DOHH2 (cell line): ENCODE results near the gene NDUFA9.

Experiments used
- H3F3A ChIP-seq: fragments of 200-600 bp; sonication (generic), shearing (Covaris generic); 2 replicates; pipeline ENCODE4 v1.6.0; 2016; ENCODE audit warnings: antibody characterized with exemption, mild to moderate bottlenecking; ENCODE audit not compliant: control insufficient read depth, insufficient read depth
- H3K27ac ChIP-seq: fragments of 200-600 bp; sonication (generic); 2 replicates; pipeline ENCODE4 v1.5.1; 2014; ENCODE audit warnings: low read depth, mild to moderate bottlenecking, low read length, moderate library complexity
- H3K27me3 ChIP-seq: fragments of 200-600 bp; sonication (generic); 2 replicates; pipeline ENCODE4 v1.6.1; 2014; ENCODE audit warnings: mild to moderate bottlenecking, low read length, mixed read lengths; ENCODE audit not compliant: control insufficient read depth
- H3K36me3 ChIP-seq: fragments of 200-600 bp; sonication (generic); 2 replicates; pipeline ENCODE4 v1.6.1; 2014; ENCODE audit warnings: mild to moderate bottlenecking, low read length, moderate library complexity, mixed read lengths; ENCODE audit not compliant: control insufficient read depth
- H3K4me1 ChIP-seq: fragments of 200-600 bp; sonication (generic); 2 replicates; pipeline ENCODE4 v1.6.1; 2014; ENCODE audit warnings: mild to moderate bottlenecking, low read length, mixed read lengths; ENCODE audit not compliant: control insufficient read depth
- H3K4me2 ChIP-seq: fragments of 200-600 bp; sonication (generic); 2 replicates; pipeline ENCODE4 v1.6.0; 2014; ENCODE audit warnings: mild to moderate bottlenecking, low read length, moderate library complexity
- H3K4me3 ChIP-seq: fragments of 200-600 bp; sonication (generic); 2 replicates; pipeline ENCODE4 v1.5.1; 2014; ENCODE audit warnings: mild to moderate bottlenecking, low read length, mixed read lengths
- H3K79me2 ChIP-seq: fragments of 200-600 bp; sonication (generic); 2 replicates; pipeline ENCODE4 v1.6.1; 2014; ENCODE audit warnings: mild to moderate bottlenecking, low read length, mixed read lengths; ENCODE audit not compliant: control insufficient read depth
- H3K9me2 ChIP-seq: fragments of 200-600 bp; sonication (generic); replicated peaks from 2 replicates; pipeline ENCODE4 v1.6.1; 2014; ENCODE audit warnings: mild to moderate bottlenecking, low read length, mixed read lengths; ENCODE audit not compliant: control insufficient read depth
- H3K9me3 ChIP-seq: fragments of 200-600 bp; sonication (generic); 2 replicates; pipeline ENCODE4 v1.6.1; 2014; ENCODE audit warnings: antibody characterized with exemption, low read length, mixed read lengths; ENCODE audit not compliant: control insufficient read depth, insufficient read depth
- H4K20me1 ChIP-seq: fragments of 200-600 bp; sonication (generic); 2 replicates; pipeline ENCODE4 v1.6.0; 2014; ENCODE audit warnings: low read depth, mild to moderate bottlenecking, antibody characterized with exemption, low read length, moderate library complexity; ENCODE audit not compliant: control insufficient read depth, insufficient read depth
- CTCF ChIP-seq: fragments of 200-600 bp; sonication (generic); IDR thresholded peaks from one replicate; pipeline ENCODE4 v1.5.1; 2014; ENCODE audit warnings: antibody characterized with exemption, mild to moderate bottlenecking, low read depth, low read length; ENCODE audit not compliant: poor library complexity, severe bottlenecking
- EZH2phosphoT487 ChIP-seq: fragments of 200-600 bp; sonication (generic); IDR thresholded peaks from 2 replicates; pipeline ENCODE4 v1.6.1; 2017; ENCODE audit warnings: borderline replicate concordance, mild to moderate bottlenecking, antibody characterized with exemption, low read length, moderate library complexity, mixed read lengths

Gene NDUFA9

GRCh38 chr12:4679711-4680110 is 30.8 kb downstream of the NDUFA9 start:
- Histone ChIP-seq H3K4me1 (no peaks in the 10 kb centered on the region), H3F3A (0 out of 2 replicates have a peak, but pooled peaks cover 5% of the 10 kb centered on the region), H3K27me3 (no peaks in the 10 kb centered on the region), H3K4me2 (no peak overlapping the region), H3K79me2 (no peaks in the 10 kb centered on the region), H3K36me3 (peaks cover 31% of the 10 kb centered on the region), H3K9me3 (no peaks in the 10 kb centered on the region), H4K20me1 (no peaks in the 10 kb centered on the region), H3K27ac (no peak overlapping the region), H3K9me2 (no peaks in the 10 kb centered on the region), H3K4me3 (no peak overlapping the region)
- TF ChIP-seq EZH2phosphoT487 = no peak
- no peak for TF ChIP-seq CTCF

- Histone ChIP-seq H3K27ac (no peak overlapping the region), H3K36me3 (peaks cover 43% of the 10 kb centered on the region), H3K9me3 (no peaks in the 10 kb centered on the region), H3K9me2 (no peaks in the 10 kb centered on the region), H3K4me1 (no peaks in the 10 kb centered on the region), H4K20me1 (no peaks in the 10 kb centered on the region), H3K4me3 (no peak overlapping the region), H3K27me3 (no peaks in the 10 kb centered on the region), H3K79me2 (no peaks in the 10 kb centered on the region), H3F3A (0 out of 2 replicates have a peak, but pooled peaks cover 5% of the 10 kb centered on the region), H3K4me2 (no peak overlapping the region)
- TF ChIP-seq EZH2phosphoT487 (no peak), CTCF (no peak)
Observed at GRCh38 chr12:4681732-4682131, 32.8 kb downstream of the NDUFA9 start.

- Histone ChIP-seq H4K20me1 (no peaks in the 10 kb centered on the region), H3K36me3 (peaks cover 45% of the 10 kb centered on the region), H3F3A (0 out of 2 replicates have a peak, but pooled peaks cover 3% of the 10 kb centered on the region), H3K27ac (no peak overlapping the region), H3K4me1 (no peaks in the 10 kb centered on the region), H3K27me3 (no peaks in the 10 kb centered on the region), H3K79me2 (no peaks in the 10 kb centered on the region), H3K4me3 (no peak overlapping the region), H3K9me2 (no peaks in the 10 kb centered on the region), H3K9me3 (no peaks in the 10 kb centered on the region), H3K4me2 (no peak overlapping the region)
- TF ChIP-seq CTCF (no peak), EZH2phosphoT487 (no peak)
Observed at GRCh38 chr12:4685317-4685716, 36.4 kb downstream of the NDUFA9 start.

GRCh38 chr12:4690760-4691159 is 41.8 kb downstream of the NDUFA9 start:
- Histone ChIP-seq H3K4me2 (no peak overlapping the region), H4K20me1 (no peaks in the 10 kb centered on the region), H3F3A (no peaks in the 10 kb centered on the region), H3K27me3 (no peaks in the 10 kb centered on the region), H3K27ac (no peak overlapping the region), H3K4me3 (no peak overlapping the region), H3K4me1 (no peaks in the 10 kb centered on the region), H3K36me3 (peaks cover 15% of the 10 kb centered on the region), H3K9me3 (no peaks in the 10 kb centered on the region), H3K9me2 (no peaks in the 10 kb centered on the region), H3K79me2 (no peaks in the 10 kb centered on the region)
- TF ChIP-seq EZH2phosphoT487 (no peak), CTCF (no peak)
